NB4 (cell line): Measurements from ENCODE around the gene USP12.
A peak's percentile ranks its signal among the peaks of the same experiment; 100 is the strongest.

Experiments
- DNase-seq: peaks from one replicate; pipeline ENCODE4 v3.0.0; 2010; ENCODE audit warnings: low read depth
- H3K4me3 ChIP-seq: one replicate; pipeline ENCODE4 v1.5.1; 2011; ENCODE audit warnings: mild to moderate bottlenecking, low read depth, low read length, moderate library complexity
- MYC ChIP-seq: IDR thresholded peaks from 2 replicates; pipeline ENCODE4 v1.6.1; 2011; ENCODE audit warnings: low read depth, low read length
- POLR2A ChIP-seq: IDR thresholded peaks from 2 replicates; pipeline ENCODE4 v1.6.1; 2011; ENCODE audit warnings: mild to moderate bottlenecking; ENCODE audit not compliant: insufficient read length; ENCODE audit errors: extremely low read depth
- TF ChIP-seq, protein P1 (sequence below): IDR thresholded peaks from 2 replicates; pipeline ENCODE4 v1.6.1; 2011; ENCODE audit warnings: low read depth, low read length
- TF ChIP-seq, protein P2 (sequence below): IDR thresholded peaks from one replicate; pipeline ENCODE4 v1.5.1; 2012; ENCODE audit warnings: low read depth, low read length

USP12 gene

DNA sequence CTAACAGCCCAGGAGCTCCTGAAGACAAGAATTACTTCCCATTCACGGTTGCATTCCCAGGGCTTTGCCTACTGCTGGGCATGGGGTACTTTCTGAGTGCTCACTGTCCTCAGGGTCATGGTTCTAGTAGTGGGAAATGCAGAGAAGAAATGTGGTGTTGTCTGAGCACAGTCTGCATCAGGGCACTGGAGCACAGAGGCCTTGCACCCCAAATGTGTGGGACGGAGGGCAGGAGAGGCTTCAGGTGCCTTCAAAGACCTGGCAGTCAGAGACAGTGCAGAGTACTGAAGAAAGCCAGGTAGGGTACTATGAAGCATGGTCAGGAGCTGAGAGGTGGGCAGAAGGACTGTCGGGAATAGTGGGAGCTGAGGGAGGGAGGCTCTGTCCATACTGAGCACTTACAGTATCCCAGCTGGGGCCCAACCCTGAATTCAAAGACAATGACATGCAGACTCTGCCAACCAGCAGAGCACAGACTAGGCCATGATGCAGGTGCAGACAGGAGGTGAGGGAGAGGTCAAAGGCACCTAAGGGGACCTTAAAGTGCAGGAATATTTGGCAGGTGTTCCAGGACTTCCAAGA is 144.4 kb downstream of the USP12 start:
- no peak overlapping the region for H3K4me3 ChIP-seq
- TF ChIP-seq, protein P1, sequence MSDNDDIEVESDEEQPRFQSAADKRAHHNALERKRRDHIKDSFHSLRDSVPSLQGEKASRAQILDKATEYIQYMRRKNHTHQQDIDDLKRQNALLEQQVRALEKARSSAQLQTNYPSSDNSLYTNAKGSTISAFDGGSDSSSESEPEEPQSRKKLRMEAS: no peak
- TF ChIP-seq, protein P2, sequence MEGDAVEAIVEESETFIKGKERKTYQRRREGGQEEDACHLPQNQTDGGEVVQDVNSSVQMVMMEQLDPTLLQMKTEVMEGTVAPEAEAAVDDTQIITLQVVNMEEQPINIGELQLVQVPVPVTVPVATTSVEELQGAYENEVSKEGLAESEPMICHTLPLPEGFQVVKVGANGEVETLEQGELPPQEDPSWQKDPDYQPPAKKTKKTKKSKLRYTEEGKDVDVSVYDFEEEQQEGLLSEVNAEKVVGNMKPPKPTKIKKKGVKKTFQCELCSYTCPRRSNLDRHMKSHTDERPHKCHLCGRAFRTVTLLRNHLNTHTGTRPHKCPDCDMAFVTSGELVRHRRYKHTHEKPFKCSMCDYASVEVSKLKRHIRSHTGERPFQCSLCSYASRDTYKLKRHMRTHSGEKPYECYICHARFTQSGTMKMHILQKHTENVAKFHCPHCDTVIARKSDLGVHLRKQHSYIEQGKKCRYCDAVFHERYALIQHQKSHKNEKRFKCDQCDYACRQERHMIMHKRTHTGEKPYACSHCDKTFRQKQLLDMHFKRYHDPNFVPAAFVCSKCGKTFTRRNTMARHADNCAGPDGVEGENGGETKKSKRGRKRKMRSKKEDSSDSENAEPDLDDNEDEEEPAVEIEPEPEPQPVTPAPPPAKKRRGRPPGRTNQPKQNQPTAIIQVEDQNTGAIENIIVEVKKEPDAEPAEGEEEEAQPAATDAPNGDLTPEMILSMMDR: no peak
- no peak for TF ChIP-seq MYC
- no peak for TF ChIP-seq POLR2A
- DNase-seq: no peak

DNA sequence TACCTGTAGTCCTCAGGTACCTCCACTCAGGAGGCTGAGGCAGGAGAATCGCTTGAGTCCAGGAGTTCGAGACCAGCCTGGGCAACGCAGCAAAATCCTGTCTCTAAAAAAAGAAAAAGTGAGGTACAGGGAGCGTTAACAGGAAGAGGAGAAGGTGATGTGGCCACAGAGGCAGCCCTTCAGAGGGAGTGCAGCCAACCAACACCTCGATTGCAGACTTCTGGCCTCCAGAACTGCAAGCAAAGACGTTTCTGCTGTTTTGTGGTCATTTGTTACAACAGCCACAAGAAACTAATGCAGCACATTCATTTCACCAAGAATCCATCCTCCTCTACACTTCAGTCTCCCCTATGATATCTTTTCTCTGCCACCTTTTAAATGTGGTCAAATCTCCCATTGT is 145.2 kb downstream of the USP12 start:
- TF ChIP-seq POLR2A (no peak), MYC (peak; percentile 19; the same call in 1 of the 2 replicates)
- DNase-seq: peak; percentile 94
- peak overlapping the region; percentile 10 for H3K4me3 ChIP-seq

DNA sequence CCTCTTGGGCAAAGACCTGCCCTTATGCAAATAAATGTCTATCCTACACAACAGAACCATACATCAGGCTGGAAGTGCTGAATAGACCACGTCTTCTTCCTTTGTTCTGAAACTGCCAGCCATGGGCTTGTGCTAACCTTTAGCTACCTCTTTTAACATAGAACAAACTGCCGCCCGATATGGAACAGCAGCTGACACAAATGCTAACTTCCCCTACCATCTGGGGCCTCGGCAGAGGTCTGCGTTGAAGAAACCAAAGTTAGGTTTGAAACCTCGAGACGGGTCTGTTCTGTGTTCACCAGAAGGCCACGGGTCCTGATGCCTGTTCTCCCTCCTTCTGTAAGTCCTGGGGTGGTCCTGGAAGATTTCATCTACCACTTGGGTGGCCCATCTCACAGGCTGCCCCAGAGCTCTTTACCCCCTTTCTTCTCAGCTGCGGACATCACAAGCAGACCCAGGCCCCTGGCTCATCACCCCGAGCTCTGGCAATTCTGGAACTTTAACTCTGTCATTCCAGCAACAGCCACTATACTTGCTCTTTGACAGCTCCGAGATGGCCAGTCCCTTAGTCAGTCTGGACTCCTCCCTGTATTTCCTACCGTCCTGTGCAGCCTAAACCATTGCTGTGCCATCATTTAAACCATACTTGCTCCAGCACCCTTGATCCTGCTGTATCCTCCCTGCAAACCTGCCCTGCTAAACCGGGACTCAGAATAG is 146.7 kb downstream of the USP12 start:
- TF ChIP-seq, protein P1: peak; percentile 2; the same call in 1 of the 2 replicates
- no peak for TF ChIP-seq POLR2A
- peak; percentile 60 for DNase-seq
- no peak overlapping the region for H3K4me3 ChIP-seq

DNA sequence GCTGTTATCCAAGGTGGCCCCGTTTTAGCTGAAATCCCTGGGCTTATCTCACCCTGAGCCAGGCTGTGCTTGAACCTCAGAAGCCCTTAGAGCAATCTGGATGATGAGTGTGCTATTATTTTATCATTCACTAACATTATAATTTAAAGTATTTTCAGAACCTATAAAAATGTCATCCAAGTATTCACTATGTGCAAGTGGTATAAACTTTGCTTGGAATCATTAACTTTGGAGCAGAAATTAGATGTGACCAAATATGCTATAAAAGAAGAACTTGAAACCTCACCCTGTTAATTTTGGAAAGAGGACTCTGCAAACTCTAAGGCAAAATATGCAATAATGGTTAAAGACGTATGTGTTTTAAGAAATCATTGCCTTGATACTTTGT is 147.5 kb downstream of the USP12 start:
- no peak overlapping the region for H3K4me3 ChIP-seq
- DNase-seq: no peak
- TF ChIP-seq POLR2A (no peak), MYC (no peak)
- TF ChIP-seq, protein P1: no peak
- TF ChIP-seq, protein P2: no peak

DNA sequence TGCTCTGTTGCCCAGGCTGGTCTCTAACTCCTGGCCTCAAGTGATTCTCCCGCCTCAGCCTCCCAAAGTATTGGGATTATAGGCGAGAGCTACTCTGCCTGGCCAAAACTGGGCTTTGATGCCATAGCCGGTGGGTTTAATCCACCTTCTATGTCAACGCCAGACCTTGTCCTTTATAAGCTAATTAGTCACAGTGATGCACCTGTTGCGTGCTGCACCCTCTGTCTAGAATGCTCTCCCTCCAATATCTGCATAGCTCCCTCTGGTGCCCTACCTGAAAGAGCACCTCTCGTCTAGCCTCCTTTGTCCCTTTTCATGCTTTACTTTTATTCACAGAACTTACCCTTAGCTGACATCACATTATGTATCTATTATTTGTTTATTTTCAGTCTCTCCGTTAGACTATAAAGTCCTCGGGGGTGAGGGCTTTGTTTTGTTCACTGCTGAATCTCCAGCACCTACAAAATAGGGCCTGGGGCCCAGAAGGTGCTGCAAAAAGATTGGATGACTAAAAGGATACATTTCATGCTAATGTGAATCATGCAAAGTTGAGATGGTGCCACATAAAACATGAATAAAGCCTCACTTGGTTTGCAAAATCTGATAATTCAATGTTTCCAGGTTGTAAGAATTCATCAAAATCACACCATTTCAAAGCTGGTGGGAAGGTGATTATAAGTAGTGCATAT is 148.1 kb downstream of the USP12 start:
- no peak for DNase-seq
- no peak overlapping the region for H3K4me3 ChIP-seq
- TF ChIP-seq, protein P2: no peak
- TF ChIP-seq, protein P1: no peak
- TF ChIP-seq POLR2A (no peak), MYC (no peak)

DNA sequence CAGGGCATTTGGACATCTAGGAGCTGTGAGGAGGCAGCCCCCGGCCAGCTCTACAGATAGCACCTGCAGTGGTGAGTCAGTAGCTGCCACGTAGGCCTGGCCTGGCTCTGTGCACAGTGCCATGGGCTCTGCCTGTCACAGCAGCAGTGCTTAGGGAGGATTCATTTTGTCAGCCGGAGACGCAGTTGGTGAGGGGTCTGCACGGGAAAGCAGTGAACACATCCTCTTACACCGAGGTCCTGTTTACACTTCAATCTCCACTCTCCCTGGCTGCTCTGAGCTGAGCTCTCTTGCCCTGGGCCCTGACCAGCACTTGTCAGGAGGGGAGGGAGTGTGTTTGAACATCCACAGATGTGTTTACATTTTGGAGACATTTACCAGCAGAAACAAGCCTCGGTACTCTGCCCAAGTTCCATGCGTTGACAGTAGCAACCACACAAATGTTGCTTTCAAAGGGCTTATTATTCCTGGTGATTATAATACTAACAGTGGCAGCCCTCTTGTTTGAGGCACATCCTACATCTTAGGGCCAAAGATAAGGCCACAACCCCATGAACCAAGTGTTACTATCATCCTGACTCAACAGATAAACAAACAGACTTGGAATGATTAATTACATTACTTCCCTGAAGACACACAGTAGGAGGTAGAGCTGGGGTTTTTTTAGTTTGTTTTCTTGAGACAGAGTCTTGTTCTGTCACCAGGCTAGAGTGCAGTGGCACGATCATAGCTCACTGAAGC is 148.9 kb downstream of the USP12 start:
- no peak overlapping the region for H3K4me3 ChIP-seq
- TF ChIP-seq MYC (no peak), POLR2A (no peak)
- TF ChIP-seq, protein P1: no peak
- DNase-seq: no peak

DNA sequence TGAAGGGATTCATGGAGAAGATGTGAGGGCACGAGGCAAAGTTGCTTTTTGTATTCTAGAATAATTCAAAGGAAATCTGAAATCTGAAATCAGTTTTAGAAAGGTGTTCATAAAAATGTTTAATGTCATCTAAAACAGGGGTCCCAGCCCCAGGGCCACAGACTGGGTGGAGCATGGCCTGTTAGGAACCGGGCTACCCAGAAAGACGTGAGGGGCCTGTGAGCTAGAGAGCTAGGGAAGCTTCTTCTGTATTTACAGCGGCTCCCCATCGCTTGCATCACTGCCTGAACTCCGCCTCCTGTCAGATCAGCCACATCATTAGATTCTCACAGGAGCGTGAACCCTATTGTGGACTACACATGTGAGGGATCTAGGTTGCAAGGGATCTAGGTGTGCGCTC is 151.2 kb downstream of the USP12 start:
- TF ChIP-seq POLR2A: no peak
- TF ChIP-seq, protein P1: no peak
- TF ChIP-seq, protein P2: no peak
- no peak for TF ChIP-seq MYC
- DNase-seq: no peak
- no peak overlapping the region for H3K4me3 ChIP-seq
